Measurements from ENCODE around the gene BCKDHB.

The BCKDHB gene

GRCh38 chr6:80364149-80364548, 257.7 kb downstream of the BCKDHB start:
- H3K4me3 ChIP-seq (ENCODE audit: low read length) = no peak overlapping the region

GRCh38 chr6:80366051-80366450, 259.6 kb downstream of the BCKDHB start:
- no peaks in the 10 kb centered on the region for H3K9me3 ChIP-seq (ENCODE audit: control insufficient read depth, insufficient read depth, low read length)
- H3K27ac ChIP-seq (ENCODE audit: low read depth, low read length) = no peak overlapping the region
- no peaks in the 10 kb centered on the region for H3K9me2 ChIP-seq (replicated peaks; ENCODE audit: control insufficient read depth, low read length)
- no peaks in the 10 kb centered on the region for H4K20me1 ChIP-seq (ENCODE audit: control insufficient read depth, insufficient read depth, low read depth, low read length)
- H3K79me2 ChIP-seq (ENCODE audit: control insufficient read depth, low read length) = no peaks in the 10 kb centered on the region
- H3K4me1 ChIP-seq (ENCODE audit: control insufficient read depth, low read length) = no peaks in the 10 kb centered on the region
- no peak overlapping the region for H3K4me2 ChIP-seq (ENCODE audit: low read length)
- TF ChIP-seq CTCF (IDR thresholded peaks at IDR 0.05; ENCODE audit: low read depth, low read length, poor library complexity, severe bottlenecking) (no peak), EZH2phosphoT487 (IDR thresholded peaks at IDR 0.05; ENCODE audit: borderline replicate concordance, low read length) (no peak)
- H3F3A ChIP-seq (ENCODE audit: control insufficient read depth, insufficient read depth) = no peaks in the 10 kb centered on the region
- no peak overlapping the region for H3K4me3 ChIP-seq (ENCODE audit: low read length)
- no peaks in the 10 kb centered on the region for H3K27me3 ChIP-seq (ENCODE audit: control insufficient read depth, low read length)
- no peaks in the 10 kb centered on the region for H3K36me3 ChIP-seq (ENCODE audit: control insufficient read depth, low read length)

More at GRCh38 chr6:80364149-80364548, 257.7 kb downstream of the BCKDHB start:
- H3K36me3 ChIP-seq (ENCODE audit: control insufficient read depth, low read length) = no peaks in the 10 kb centered on the region
- H3K79me2 ChIP-seq (ENCODE audit: control insufficient read depth, low read length) = no peaks in the 10 kb centered on the region
- no peaks in the 10 kb centered on the region for H4K20me1 ChIP-seq (ENCODE audit: control insufficient read depth, insufficient read depth, low read depth, low read length)
- H3K4me2 ChIP-seq (ENCODE audit: low read length) = no peak overlapping the region
- H3K4me1 ChIP-seq (ENCODE audit: control insufficient read depth, low read length) = no peaks in the 10 kb centered on the region
- H3K27me3 ChIP-seq (ENCODE audit: control insufficient read depth, low read length) = no peaks in the 10 kb centered on the region
- H3K9me3 ChIP-seq (ENCODE audit: control insufficient read depth, insufficient read depth, low read length) = no peaks in the 10 kb centered on the region
- no peak overlapping the region for H3K27ac ChIP-seq (ENCODE audit: low read depth, low read length)
- H3F3A ChIP-seq (ENCODE audit: control insufficient read depth, insufficient read depth) = no peaks in the 10 kb centered on the region
- TF ChIP-seq EZH2phosphoT487 (IDR thresholded peaks at IDR 0.05; ENCODE audit: borderline replicate concordance, low read length) (no peak), CTCF (IDR thresholded peaks at IDR 0.05; ENCODE audit: low read depth, low read length, poor library complexity, severe bottlenecking) (no peak)
- H3K9me2 ChIP-seq (replicated peaks; ENCODE audit: control insufficient read depth, low read length) = no peaks in the 10 kb centered on the region

- H3K4me2 ChIP-seq (ENCODE audit: low read length) = no peak overlapping the region
- H3K9me3 ChIP-seq (ENCODE audit: control insufficient read depth, insufficient read depth, low read length) = no peaks in the 10 kb centered on the region
- H3K4me1 ChIP-seq (ENCODE audit: control insufficient read depth, low read length) = no peaks in the 10 kb centered on the region
- H4K20me1 ChIP-seq (ENCODE audit: control insufficient read depth, insufficient read depth, low read depth, low read length) = no peaks in the 10 kb centered on the region
- TF ChIP-seq CTCF (IDR thresholded peaks at IDR 0.05; ENCODE audit: low read depth, low read length, poor library complexity, severe bottlenecking) (no peak), EZH2phosphoT487 (IDR thresholded peaks at IDR 0.05; ENCODE audit: borderline replicate concordance, low read length) (no peak)
- H3K4me3 ChIP-seq (ENCODE audit: low read length) = no peak overlapping the region
- no peak overlapping the region for H3K27ac ChIP-seq (ENCODE audit: low read depth, low read length)
- no peaks in the 10 kb centered on the region for H3K79me2 ChIP-seq (ENCODE audit: control insufficient read depth, low read length)
- no peaks in the 10 kb centered on the region for H3F3A ChIP-seq (ENCODE audit: control insufficient read depth, insufficient read depth)
- H3K27me3 ChIP-seq (ENCODE audit: control insufficient read depth, low read length) = no peaks in the 10 kb centered on the region
- no peaks in the 10 kb centered on the region for H3K9me2 ChIP-seq (replicated peaks; ENCODE audit: control insufficient read depth, low read length)
- H3K36me3 ChIP-seq (ENCODE audit: control insufficient read depth, low read length) = no peaks in the 10 kb centered on the region
Observed at GRCh38 chr6:80366714-80367113, 260.2 kb downstream of the BCKDHB start.

GRCh38 chr6:80376411-80376810, 269.9 kb downstream of the BCKDHB start:
- Histone ChIP-seq H3K36me3 (ENCODE audit: control insufficient read depth, low read length) (no peaks in the 10 kb centered on the region), H4K20me1 (ENCODE audit: control insufficient read depth, insufficient read depth, low read depth, low read length) (no peaks in the 10 kb centered on the region), H3K4me1 (ENCODE audit: control insufficient read depth, low read length) (no peaks in the 10 kb centered on the region), H3K27me3 (ENCODE audit: control insufficient read depth, low read length) (no peaks in the 10 kb centered on the region), H3F3A (ENCODE audit: control insufficient read depth, insufficient read depth) (no peaks in the 10 kb centered on the region), H3K27ac (ENCODE audit: low read depth, low read length) (no peak overlapping the region), H3K9me2 (replicated peaks; ENCODE audit: control insufficient read depth, low read length) (no peaks in the 10 kb centered on the region), H3K9me3 (ENCODE audit: control insufficient read depth, insufficient read depth, low read length) (no peaks in the 10 kb centered on the region), H3K4me3 (ENCODE audit: low read length) (no peak overlapping the region), H3K79me2 (ENCODE audit: control insufficient read depth, low read length) (no peaks in the 10 kb centered on the region), H3K4me2 (ENCODE audit: low read length) (no peak overlapping the region)
- no peak for TF ChIP-seq CTCF (IDR thresholded peaks at IDR 0.05; ENCODE audit: low read depth, low read length, poor library complexity, severe bottlenecking)
- no peak for TF ChIP-seq EZH2phosphoT487 (IDR thresholded peaks at IDR 0.05; ENCODE audit: borderline replicate concordance, low read length)

Measured in DOHH2 (cell line).